HEK293 (cell line): ENCODE data around the gene TIRAP.

Experiments used
- CTCF ChIA-PET: fragments of 350-600 bp; formaldehyde crosslinking; extraction: SDS; loops from one replicate; lab custom pipeline; 2021; ENCODE audit warnings: antibody characterized with exemption; lab: Yijun Ruan, JAX
- POLR2A ChIA-PET: fragments of 300-600 bp; formaldehyde crosslinking; extraction: SDS; loops from one replicate; lab custom pipeline; 2020; ENCODE audit warnings: antibody characterized with exemption, inconsistent platforms; lab: Yijun Ruan, JAX
- H3K27ac ChIP-seq: fragments of 200-500 bp; sonication (Bioruptor generic); 2 replicates; pipeline ENCODE4 v1.5.1; 2014; ENCODE audit warnings: low read depth, low read length, control low read depth, inconsistent platforms; ENCODE audit errors: extremely low read depth
- H3K36me3 ChIP-seq, 2 experiments: fragments of 200-500 bp in 1 of 2; sonication (Bioruptor generic) in 1 of 2; 1 replicate in 1 of 2; 2 replicates in 1 of 2; pipeline ENCODE4 v1.5.1; 2014 to 2017; ENCODE audit warnings: inconsistent platforms in 2 of 2, low read length in 2 of 2; ENCODE audit not compliant: control insufficient read depth in 2 of 2, insufficient read depth in 1 of 2
- H3K4me1 ChIP-seq: fragments of 200-500 bp; sonication (Bioruptor generic); 2 replicates; pipeline ENCODE4 v1.5.1; 2014; ENCODE audit warnings: mild to moderate bottlenecking, low read length, inconsistent platforms; ENCODE audit not compliant: control insufficient read depth, insufficient read depth
- H3K4me3 ChIP-seq: 2 replicates; pipeline ENCODE4 v1.5.1; 2011; ENCODE audit warnings: low read depth, mild to moderate bottlenecking, control low read depth, low read length, moderate library complexity
- H3K9me3 ChIP-seq: fragments of 200-500 bp; sonication (Bioruptor generic); 2 replicates; pipeline ENCODE4 v1.5.1; 2014; ENCODE audit warnings: low read depth, low read length, inconsistent platforms; ENCODE audit not compliant: control insufficient read depth, insufficient read depth
- ATF2 ChIP-seq: fragments of 450-650 bp; formaldehyde crosslinking; IDR thresholded peaks from 2 replicates; pipeline ENCODE4 v1.5.1; 2016; ENCODE audit warnings: missing biosample characterization, missing genetic modification characterization, low read depth
- GLI2 ChIP-seq: fragments of 450-650 bp; formaldehyde crosslinking; IDR thresholded peaks from 2 replicates; pipeline ENCODE4; 2017; ENCODE audit warnings: missing biosample characterization, missing genetic modification characterization, low read depth, borderline replicate concordance
- HOXC10 ChIP-seq: sonication (generic); formaldehyde crosslinking; IDR thresholded peaks from 2 replicates; pipeline ENCODE4 v1.8.1; 2023; ENCODE audit warnings: mild to moderate bottlenecking, missing genetic modification reagents
- YY2 ChIP-seq: fragments of 450-650 bp; formaldehyde crosslinking; IDR thresholded peaks from 2 replicates; pipeline ENCODE4 v1.5.1; 2016; ENCODE audit warnings: missing biosample characterization, missing genetic modification characterization
- ZBTB17 ChIP-seq: fragments of 450-650 bp; formaldehyde crosslinking; IDR thresholded peaks from 2 replicates; pipeline ENCODE4 v1.5.1; 2016; ENCODE audit warnings: missing biosample characterization, missing genetic modification characterization
- ZBTB20 ChIP-seq: fragments of 450-650 bp; formaldehyde crosslinking; IDR thresholded peaks from 2 replicates; pipeline ENCODE4 v1.5.1; 2016; ENCODE audit warnings: missing biosample characterization, missing genetic modification characterization
- ZIC2 ChIP-seq: fragments of 450-650 bp; formaldehyde crosslinking; IDR thresholded peaks from 2 replicates; pipeline ENCODE4 v1.5.1; 2016; ENCODE audit warnings: missing biosample characterization, missing genetic modification characterization
- ZNF140 ChIP-seq: fragments of 450-650 bp; formaldehyde crosslinking; IDR thresholded peaks from 2 replicates; pipeline ENCODE4 v1.5.1; 2016; ENCODE audit warnings: missing biosample characterization, missing genetic modification characterization
- ZNF155 ChIP-seq: fragments of 450-650 bp; formaldehyde crosslinking; IDR thresholded peaks from 2 replicates; pipeline ENCODE4 v1.5.1; 2016; ENCODE audit warnings: missing biosample characterization, missing genetic modification characterization
- ZNF175 ChIP-seq: fragments of 450-650 bp; formaldehyde crosslinking; IDR thresholded peaks from 2 replicates; pipeline ENCODE4 v1.5.1; 2016; ENCODE audit warnings: missing biosample characterization, missing genetic modification characterization
- ZNF211 ChIP-seq: fragments of 450-650 bp; formaldehyde crosslinking; IDR thresholded peaks from 2 replicates; pipeline ENCODE4 v1.5.1; 2016; ENCODE audit warnings: low read depth, missing biosample characterization, missing genetic modification characterization
- ZNF248 ChIP-seq: fragments of 450-650 bp; formaldehyde crosslinking; IDR thresholded peaks from 2 replicates; pipeline ENCODE4 v1.5.1; 2017; ENCODE audit warnings: missing biosample characterization, missing genetic modification characterization
- ZNF26 ChIP-seq: fragments of 450-650 bp; formaldehyde crosslinking; IDR thresholded peaks from 2 replicates; pipeline ENCODE4 v1.5.1; 2016; ENCODE audit warnings: missing biosample characterization, missing genetic modification characterization
- ZNF335 ChIP-seq: fragments of 450-650 bp; formaldehyde crosslinking; conservative IDR thresholded peaks from 2 replicates; pipeline ENCODE4 v1.5.1; 2016; ENCODE audit warnings: missing biosample characterization, missing genetic modification characterization
- ZNF423 ChIP-seq: fragments of 450-650 bp; formaldehyde crosslinking; IDR thresholded peaks from 2 replicates; pipeline ENCODE4 v1.5.1; 2016; ENCODE audit warnings: missing biosample characterization, missing genetic modification characterization
- TF ChIP-seq, protein P1 (sequence below): fragments of 450-650 bp; formaldehyde crosslinking; IDR thresholded peaks from 2 replicates; pipeline ENCODE4 v1.5.1; 2017; ENCODE audit warnings: missing biosample characterization, mild to moderate bottlenecking, missing genetic modification characterization, moderate library complexity
- TF ChIP-seq, protein P2 (sequence below): fragments of 450-650 bp; formaldehyde crosslinking; IDR thresholded peaks from 2 replicates; pipeline ENCODE4 v1.5.1; 2016; ENCODE audit warnings: missing biosample characterization, missing genetic modification characterization, borderline replicate concordance
- TF ChIP-seq, protein P3 (sequence below): fragments of 450-650 bp; formaldehyde crosslinking; IDR thresholded peaks from 2 replicates; pipeline ENCODE4 v1.5.1; 2016; ENCODE audit warnings: missing biosample characterization, missing genetic modification characterization
- TF ChIP-seq, protein P4 (sequence below): fragments of 450-650 bp; formaldehyde crosslinking; IDR thresholded peaks from 2 replicates; pipeline ENCODE4 v1.5.1; 2016; ENCODE audit warnings: missing biosample characterization, missing genetic modification characterization

The TIRAP gene

DNA sequence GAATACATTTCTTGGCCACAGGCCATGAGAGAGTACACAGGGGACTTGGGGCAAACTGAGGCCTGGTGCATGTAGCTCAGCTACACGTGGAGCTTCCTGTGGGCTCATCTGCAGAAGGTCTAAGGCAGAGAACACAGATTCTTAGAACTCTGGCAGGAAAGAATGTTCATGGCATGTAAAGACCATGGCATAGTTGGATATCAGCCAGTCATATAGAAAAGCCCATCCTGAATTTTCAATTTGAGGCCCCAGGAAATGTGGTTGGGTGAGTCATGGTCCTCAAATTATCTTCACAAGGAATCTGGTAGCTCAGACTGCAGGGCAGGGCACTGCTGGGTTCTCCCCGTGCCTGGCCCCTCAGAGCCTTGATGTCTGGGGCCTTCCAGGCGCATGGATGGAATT lies 58.9 kb downstream of the TIRAP start:
- POLR2A ChIA-PET, result no interaction called here
- TF ChIP-seq, protein P1, sequence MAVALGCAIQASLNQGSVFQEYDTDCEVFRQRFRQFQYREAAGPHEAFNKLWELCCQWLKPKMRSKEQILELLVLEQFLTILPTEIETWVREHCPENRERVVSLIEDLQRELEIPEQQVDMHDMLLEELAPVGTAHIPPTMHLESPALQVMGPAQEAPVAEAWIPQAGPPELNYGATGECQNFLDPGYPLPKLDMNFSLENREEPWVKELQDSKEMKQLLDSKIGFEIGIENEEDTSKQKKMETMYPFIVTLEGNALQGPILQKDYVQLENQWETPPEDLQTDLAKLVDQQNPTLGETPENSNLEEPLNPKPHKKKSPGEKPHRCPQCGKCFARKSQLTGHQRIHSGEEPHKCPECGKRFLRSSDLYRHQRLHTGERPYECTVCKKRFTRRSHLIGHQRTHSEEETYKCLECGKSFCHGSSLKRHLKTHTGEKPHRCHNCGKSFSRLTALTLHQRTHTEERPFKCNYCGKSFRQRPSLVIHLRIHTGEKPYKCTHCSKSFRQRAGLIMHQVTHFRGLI (tag by site-specific recombination), result peak; percentile 27; the same call in 1 of the 2 replicates
- TF ChIP-seq ATF2 (tag by site-specific recombination) (no peak), ZNF335 (tag by site-specific recombination) (peak; percentile 36; the same call in 1 of the 2 replicates), ZBTB17 (tag by site-specific recombination) (peak; percentile 45; the same call in 1 of the 2 replicates), ZNF248 (no peak), ZNF155 (tag by site-specific recombination) (no peak), ZNF175 (no peak), HOXC10 (CRISPR knock-in tag) (no peak), ZNF140 (tag by site-specific recombination) (no peak), ZNF211 (tag by site-specific recombination) (no peak), GLI2 (tag by site-specific recombination) (no peak), ZNF423 (tag by site-specific recombination) (no peak), ZNF26 (tag by site-specific recombination) (no peak), YY2 (tag by site-specific recombination) (no peak), ZIC2 (tag by site-specific recombination) (peak; percentile 14; the same call in 1 of the 2 replicates), ZBTB20 (tag by site-specific recombination) (peak; percentile 69)
- TF ChIP-seq, protein P2, sequence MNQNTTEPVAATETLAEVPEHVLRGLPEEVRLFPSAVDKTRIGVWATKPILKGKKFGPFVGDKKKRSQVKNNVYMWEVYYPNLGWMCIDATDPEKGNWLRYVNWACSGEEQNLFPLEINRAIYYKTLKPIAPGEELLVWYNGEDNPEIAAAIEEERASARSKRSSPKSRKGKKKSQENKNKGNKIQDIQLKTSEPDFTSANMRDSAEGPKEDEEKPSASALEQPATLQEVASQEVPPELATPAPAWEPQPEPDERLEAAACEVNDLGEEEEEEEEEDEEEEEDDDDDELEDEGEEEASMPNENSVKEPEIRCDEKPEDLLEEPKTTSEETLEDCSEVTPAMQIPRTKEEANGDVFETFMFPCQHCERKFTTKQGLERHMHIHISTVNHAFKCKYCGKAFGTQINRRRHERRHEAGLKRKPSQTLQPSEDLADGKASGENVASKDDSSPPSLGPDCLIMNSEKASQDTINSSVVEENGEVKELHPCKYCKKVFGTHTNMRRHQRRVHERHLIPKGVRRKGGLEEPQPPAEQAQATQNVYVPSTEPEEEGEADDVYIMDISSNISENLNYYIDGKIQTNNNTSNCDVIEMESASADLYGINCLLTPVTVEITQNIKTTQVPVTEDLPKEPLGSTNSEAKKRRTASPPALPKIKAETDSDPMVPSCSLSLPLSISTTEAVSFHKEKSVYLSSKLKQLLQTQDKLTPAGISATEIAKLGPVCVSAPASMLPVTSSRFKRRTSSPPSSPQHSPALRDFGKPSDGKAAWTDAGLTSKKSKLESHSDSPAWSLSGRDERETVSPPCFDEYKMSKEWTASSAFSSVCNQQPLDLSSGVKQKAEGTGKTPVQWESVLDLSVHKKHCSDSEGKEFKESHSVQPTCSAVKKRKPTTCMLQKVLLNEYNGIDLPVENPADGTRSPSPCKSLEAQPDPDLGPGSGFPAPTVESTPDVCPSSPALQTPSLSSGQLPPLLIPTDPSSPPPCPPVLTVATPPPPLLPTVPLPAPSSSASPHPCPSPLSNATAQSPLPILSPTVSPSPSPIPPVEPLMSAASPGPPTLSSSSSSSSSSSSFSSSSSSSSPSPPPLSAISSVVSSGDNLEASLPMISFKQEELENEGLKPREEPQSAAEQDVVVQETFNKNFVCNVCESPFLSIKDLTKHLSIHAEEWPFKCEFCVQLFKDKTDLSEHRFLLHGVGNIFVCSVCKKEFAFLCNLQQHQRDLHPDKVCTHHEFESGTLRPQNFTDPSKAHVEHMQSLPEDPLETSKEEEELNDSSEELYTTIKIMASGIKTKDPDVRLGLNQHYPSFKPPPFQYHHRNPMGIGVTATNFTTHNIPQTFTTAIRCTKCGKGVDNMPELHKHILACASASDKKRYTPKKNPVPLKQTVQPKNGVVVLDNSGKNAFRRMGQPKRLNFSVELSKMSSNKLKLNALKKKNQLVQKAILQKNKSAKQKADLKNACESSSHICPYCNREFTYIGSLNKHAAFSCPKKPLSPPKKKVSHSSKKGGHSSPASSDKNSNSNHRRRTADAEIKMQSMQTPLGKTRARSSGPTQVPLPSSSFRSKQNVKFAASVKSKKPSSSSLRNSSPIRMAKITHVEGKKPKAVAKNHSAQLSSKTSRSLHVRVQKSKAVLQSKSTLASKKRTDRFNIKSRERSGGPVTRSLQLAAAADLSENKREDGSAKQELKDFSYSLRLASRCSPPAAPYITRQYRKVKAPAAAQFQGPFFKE (tag by site-specific recombination), result no peak
- TF ChIP-seq, protein P3, sequence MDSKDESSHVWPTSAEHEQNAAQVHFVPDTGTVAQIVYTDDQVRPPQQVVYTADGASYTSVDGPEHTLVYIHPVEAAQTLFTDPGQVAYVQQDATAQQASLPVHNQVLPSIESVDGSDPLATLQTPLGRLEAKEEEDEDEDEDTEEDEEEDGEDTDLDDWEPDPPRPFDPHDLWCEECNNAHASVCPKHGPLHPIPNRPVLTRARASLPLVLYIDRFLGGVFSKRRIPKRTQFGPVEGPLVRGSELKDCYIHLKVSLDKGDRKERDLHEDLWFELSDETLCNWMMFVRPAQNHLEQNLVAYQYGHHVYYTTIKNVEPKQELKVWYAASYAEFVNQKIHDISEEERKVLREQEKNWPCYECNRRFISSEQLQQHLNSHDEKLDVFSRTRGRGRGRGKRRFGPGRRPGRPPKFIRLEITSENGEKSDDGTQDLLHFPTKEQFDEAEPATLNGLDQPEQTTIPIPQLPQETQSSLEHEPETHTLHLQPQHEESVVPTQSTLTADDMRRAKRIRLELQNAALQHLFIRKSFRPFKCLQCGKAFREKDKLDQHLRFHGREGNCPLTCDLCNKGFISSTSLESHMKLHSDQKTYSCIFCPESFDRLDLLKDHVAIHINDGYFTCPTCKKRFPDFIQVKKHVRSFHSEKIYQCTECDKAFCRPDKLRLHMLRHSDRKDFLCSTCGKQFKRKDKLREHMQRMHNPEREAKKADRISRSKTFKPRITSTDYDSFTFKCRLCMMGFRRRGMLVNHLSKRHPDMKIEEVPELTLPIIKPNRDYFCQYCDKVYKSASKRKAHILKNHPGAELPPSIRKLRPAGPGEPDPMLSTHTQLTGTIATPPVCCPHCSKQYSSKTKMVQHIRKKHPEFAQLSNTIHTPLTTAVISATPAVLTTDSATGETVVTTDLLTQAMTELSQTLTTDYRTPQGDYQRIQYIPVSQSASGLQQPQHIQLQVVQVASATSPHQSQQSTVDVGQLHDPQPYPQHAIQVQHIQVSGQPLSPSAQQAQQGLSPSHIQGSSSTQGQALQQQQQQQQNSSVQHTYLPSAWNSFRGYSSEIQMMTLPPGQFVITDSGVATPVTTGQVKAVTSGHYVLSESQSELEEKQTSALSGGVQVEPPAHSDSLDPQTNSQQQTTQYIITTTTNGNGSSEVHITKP (tag by site-specific recombination), result peak; percentile 30; the same call in 1 of the 2 replicates
- TF ChIP-seq, protein P4, sequence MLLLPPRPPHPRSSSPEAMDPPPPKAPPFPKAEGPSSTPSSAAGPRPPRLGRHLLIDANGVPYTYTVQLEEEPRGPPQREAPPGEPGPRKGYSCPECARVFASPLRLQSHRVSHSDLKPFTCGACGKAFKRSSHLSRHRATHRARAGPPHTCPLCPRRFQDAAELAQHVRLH (tag by site-specific recombination), result no peak
- H3K27ac ChIP-seq, result no peak overlapping the region
- no peak overlapping the region for H3K4me3 ChIP-seq
- H3K4me1 ChIP-seq, result no peaks in the 10 kb centered on the region
- H3K9me3 ChIP-seq, result no peaks in the 10 kb centered on the region
- peaks cover 0 to 5% of the 10 kb centered on the region in 2 experiments; a peak in 1 of 3 replicates for H3K36me3 ChIP-seq
- CTCF ChIA-PET, result interaction anchor here (0.8 to 1.8 kb wide), 3 partner anchors 31 to 649 kb away, joined by 3 to 6 read pairs (median 3); no protein-coding TSS in a partner anchor
